DMS114 treated with DMSO at 0.1 percent for 48 hours (cell line): ENCODE results near the gene ADNP2.

Source experiments
- DNase-seq: peaks from one replicate; lab custom pipeline; 2025; ENCODE audit not compliant: unreplicated experiment; lab: John Stamatoyannopoulos, UW

ADNP2 gene

DNA sequence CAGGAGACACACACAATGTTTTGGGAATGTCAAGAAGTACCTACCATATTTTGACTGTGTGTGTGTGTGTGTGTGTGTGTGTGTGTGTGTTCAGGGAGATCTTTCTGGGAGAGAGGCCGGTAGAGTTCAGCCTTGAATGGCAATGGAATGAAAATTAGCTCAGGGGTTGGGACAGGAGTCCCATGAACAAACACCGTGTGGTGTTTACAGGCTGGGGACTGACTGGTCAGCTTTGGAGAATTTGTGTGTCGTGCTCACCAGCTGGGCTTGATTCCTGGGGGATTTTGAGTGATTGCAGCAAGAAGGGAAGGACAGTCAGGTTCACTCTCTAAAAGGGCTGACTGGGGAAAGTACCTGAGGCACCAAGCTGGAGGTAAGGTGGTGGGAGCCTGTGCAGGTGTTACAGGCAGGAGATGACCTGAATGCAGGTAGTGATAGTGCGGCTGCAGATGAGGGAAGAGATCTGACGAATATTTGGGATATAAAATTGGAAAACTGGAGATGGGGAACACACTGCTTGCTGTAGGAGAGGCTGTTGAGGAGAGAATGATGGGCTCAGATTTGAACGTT lies 2.5 kb upstream of the ADNP2 start:
- no peak for DNase-seq

DNA sequence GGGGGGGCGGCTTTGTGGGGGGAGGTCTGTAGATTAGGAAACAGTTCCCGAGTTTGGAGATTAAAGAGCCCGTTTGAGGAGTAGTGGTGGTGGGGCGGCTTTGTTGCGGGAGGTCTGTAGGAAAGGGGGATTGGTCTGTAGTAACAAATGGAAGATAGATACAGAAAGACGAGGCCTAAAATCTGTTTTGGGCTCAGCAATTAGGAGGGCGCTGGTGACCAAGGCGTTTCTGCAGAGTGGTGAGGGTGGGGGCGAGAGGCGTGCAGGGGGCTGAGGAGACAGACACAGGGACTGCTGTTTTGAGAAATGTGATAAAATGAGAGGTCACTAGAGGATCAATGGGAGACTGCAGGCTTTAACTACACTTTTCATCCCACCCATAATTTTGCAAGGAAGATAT lies 1.6 kb upstream of the ADNP2 start:
- no peak for DNase-seq

DNA sequence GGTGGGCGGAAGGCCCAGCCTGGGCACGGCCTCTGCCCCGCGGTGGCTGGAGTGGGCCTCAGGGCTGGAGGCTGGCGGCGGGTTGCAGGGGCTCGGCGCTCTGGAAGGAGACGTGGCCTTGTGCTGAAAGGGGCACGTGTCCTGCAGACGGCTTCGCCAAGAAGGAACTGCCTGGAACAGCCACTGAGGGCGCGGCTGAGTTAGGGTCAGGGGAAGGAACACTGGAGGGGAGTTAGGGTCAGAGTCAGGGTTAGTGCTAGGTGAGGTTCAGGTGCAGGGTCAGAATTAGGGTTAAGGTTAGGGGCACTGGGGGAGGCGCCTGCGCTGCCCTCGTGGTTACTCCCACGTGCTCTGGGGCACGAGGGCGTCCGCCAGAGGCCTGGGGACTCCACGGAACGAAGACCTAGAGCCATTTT lies 933 bp upstream of the ADNP2 start:
- no peak for DNase-seq

DNA sequence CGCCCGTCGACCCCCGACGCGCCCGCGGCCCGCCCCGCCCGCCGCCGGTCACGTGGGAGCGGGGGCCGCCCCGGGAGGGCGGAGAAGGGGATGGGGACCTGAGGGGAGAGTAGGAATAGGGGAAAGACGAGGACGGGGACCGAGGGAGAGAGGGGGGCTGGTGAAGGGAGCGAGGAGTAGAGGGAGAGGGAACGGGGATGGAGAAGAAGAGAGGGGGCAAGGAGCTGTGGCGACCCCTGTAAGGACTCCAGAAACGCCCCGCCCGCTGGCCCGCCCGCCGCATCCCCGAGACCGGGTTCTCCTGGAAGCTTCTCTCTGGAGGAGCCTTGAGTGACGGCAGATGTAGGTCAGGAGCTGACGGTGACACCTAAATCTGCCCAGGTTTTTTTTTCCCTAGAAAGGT lies 615 bp downstream of the ADNP2 start:
- DNase-seq, result no peak

DNA sequence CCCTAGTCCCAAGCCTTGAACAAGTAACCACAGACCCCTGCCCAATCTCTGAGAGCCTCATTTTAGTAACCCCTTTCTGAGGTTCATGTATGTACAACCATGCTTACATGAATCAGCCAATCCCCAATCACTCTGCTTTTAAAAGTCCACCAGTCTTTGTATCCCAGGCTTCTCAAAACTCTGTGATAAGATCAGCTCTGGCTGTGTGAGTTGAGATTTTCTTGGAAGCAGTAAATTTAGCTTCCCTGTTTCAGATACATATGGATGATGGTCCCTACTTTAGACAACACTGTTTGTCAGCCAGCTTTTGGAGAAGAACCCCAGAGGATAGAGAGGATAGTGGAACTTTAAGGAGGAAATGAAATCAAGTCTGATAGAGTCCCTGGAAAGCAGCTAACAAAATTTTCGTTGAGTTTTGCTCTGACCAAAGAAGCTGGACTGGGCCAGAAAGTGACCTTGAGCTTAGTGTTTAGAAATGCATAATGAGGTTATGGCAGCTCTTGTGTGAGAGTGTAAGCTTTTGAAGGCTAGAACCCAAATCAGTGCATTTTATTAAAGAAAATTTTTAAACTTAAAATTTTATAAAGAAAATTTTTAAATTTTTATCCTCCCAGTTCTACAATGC lies 3.7 kb downstream of the ADNP2 start:
- no peak for DNase-seq

DNA sequence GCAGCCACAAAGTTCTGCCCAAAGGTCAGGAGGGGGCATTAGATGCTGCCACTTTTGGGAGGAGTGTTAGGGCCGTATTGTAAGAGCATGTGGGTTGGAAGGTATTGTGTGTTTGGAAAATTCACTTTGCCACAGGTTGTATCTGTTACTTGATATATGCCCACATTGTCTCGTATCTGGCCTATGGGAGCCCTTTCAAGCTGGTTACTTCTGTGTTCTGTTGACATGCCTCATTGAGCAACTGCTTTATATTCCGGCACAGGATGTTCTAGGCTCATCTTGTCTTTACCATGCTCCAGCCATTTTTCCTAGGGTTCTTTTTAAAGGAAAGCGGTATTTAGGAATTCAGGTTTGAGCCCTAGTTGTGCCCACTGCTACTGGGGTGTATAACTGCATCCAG lies 6.0 kb downstream of the ADNP2 start:
- DNase-seq, result no peak

DNA sequence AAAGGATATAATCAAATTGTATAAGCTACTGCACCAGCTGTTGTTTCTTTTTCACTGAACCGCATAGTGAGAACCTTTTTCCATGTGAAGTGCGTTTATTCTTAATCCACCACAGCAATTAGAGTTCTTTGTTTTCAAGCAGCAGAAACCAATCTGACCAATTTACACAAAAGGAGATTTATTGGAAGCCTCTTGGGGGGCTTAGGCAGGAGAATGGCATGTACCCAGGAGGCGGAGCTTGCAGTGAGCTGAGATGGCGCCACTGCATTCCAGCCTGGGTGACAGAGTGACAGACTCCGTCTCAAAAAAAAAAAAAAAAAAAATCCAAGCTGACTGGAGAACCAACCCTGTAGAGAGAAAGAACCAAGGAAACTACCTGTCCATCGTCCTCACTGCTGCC lies 10.0 kb downstream of the ADNP2 start:
- no peak for DNase-seq

DNA sequence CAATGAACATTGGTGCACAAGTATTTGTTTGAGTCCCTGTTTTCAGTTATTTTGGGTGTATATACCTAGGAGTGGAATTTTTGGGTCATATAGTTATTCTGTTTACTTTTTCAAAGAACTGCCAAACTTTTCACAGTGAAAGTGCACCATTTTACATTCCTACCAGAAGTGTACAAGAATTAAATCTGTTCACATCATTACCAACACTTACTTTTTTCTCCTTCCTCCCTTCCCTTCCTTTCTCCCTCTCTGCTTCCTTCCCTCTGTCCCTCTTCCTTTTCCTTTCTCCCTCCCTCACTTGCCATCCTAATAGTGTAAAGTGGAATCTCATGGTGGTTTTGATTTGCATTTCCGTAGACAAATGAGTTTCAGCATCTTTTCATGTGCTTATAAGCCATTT lies 11.9 kb downstream of the ADNP2 start:
- DNase-seq, result no peak

DNA sequence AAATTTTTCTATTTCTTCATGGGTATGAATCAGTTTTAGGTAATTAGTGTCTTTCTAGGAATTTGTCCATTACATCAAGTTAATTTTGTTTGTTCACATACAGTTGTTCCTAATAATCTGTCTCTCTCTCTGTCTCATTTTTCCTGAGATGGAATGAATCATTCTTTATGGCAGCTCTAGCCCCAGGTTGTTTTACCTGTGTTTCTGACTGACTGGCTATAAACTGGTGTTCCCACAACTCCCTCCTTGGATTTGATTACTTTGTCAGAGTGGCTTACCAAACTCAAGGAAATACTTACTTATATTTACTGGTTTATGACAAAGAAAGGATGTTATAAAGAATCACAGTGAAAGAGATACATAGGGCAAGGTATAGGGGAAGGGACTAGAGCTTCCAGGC lies 15.1 kb downstream of the ADNP2 start:
- no peak for DNase-seq

DNA sequence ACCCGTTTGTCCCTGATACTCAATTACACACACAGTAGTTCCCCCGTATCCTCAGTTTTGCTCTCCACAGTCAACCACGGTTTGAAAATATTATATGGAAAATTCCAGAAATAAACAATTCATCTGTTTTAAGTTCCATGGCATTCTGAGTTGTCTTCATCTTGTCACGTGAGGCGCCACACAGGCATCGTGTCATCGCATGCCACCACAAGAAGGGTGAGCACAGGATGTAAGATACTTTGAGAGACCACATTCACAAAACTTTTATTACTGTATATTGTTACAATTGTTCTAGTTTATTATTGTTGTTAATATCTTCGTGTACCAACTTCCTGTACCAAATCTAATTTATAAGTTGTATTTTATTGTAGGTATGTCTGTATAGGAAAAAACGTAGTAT lies 17.7 kb downstream of the ADNP2 start:
- DNase-seq, result no peak

DNA sequence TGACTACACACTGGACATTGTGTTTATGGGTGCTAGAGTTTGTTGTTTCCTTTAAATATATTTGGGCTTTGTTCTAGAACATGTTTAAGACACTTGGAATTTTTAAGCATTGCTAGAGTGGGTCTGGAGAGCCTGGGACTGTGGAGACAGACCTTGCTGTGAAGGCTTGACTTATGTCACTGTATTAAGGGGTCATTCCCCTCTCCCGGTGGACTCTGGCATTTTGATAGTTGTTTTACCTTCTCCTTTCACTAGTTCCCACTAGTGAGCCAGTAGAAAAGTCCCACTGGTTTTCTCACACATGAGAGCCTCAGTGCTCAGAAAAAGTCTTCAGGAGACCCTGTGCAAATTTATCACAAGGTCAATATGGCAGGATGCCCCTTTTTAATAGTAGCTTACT lies 18.6 kb downstream of the ADNP2 start:
- no peak for DNase-seq

DNA sequence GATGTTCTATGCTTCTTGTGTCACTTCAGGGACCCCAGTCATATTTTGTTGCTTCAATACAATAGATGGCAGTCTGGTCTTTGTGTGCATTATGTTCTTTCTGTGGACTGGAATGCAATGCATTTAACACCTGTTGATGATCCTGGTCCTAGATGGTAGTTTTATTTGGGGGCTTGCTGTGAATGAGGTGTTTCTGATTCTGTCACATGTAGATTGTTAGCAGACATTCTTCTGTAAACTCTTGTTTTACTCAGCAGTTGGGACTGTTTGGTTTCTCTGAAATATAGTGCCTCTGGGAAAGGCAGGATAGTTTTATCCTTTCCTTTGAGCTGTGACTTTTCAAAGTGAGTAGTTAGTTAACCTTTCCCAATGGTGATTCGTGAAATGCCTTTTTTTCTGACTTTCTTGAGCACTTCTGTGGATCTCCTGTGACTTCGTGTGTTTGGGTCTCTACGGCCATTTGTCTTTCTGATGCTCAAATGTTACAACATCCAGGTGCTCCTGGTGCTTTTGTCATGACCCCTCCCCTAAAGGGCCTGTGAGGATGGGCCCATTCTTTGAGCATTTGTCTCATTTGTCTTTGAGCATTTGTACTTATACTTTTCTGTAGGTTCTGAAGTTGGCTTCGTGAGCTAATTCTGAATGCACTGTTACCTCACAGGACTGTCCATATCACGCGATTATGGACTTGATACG lies 20.8 kb downstream of the ADNP2 start:
- no peak for DNase-seq

DNA sequence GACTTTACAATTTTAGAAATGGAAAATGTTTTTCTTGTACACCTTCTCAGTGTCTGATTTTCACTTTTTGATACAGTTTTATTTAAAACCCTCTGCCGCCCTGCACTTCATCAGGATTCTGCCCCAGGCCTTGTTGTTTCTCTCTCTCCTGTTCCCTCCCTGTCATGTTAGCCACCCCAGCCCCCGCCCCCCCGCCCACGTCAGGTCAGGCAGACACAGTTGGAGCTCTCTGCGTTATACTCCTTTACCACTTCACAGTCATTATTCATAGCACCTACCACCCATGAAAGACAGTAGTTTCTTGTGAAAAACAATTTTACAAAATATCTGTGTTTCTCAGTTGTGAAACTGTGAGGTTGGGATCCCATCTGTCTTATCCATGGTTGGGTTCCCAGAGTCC lies 21.5 kb downstream of the ADNP2 start:
- DNase-seq, result no peak

DNA sequence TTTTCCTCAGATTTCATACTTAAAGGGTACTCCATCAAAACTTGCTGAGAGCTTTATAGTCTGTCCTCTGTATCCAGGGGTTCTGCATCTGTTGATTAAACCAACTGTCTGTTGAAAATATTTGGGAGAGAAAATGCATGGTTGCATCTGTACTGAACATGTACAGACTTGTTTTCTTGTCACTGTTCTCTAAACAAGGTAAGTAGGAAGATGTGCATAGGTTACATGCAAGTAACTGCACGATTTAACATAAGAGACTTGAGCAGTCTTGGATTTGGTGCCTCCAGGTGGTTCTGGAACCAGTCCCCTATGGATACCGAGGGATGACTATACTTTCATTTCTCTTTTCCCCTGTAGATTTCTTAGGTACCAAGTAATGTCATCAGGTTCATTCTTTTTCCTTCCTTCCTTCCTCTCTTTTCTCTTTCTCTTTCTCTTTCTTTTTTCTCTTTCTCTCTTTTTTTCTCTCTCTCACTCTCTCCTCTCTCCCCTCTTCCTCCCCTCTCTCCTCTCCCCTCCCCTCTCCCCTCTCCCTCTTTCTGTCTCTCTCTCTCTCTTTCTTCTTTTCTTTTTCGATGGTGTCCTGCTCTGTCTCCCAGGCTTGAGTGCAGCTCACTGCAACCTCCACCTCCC lies 23.2 kb downstream of the ADNP2 start:
- no peak for DNase-seq

DNA sequence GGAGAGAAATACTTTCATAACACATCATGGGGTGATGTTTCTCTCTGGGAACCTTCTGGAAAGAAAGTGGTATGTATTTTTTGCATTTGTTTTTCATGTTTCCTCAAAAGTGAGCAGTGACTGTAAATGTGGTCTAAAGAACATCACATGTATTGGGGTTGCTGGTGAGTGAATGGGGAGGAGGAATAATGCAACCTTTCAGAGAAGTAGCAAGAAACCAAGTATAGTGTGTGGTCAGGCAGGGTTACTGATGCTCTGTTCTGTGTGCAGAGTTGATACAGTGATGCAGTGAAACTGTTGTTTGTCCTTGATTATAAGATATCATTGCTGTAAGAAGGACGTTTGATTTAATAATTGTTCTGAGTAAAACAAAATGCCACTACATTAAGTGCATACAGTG lies 24.1 kb downstream of the ADNP2 start:
- no peak for DNase-seq

DNA sequence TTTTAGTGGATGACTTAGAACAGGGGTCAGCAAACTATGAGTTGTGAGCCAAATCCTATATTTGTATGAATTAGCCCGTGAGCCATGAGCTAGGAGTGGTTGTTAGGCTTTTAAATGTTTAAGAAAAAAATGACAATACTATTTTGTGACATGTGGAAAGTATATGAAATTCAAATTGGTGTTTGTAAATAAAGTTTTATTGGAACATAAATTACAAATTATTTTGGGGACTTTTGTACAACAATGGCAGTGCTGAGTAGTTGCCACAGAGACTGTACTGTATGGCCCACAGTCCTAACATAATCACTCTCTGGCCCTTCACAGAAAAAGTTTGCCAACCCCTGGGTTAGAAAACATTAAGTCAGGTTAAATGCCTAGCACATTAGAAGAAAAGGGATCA lies 26.1 kb downstream of the ADNP2 start:
- no peak for DNase-seq

DNA sequence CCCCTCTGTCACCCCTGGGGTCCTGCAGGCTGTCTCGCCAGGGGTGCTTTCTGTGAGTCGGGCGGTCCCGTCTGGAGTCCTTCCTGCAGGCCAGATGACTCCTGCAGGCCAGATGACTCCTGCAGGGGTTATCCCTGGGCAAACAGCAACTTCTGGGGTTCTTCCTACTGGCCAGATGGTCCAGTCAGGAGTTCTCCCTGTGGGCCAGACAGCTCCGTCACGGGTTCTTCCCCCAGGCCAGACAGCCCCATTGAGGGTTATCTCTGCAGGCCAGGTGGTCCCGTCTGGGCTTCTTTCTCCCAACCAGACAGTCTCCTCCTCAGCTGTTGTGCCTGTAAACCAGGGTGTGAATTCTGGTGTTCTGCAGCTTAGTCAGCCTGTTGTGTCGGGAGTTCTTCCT lies 27.6 kb downstream of the ADNP2 start:
- DNase-seq, result no peak

DNA sequence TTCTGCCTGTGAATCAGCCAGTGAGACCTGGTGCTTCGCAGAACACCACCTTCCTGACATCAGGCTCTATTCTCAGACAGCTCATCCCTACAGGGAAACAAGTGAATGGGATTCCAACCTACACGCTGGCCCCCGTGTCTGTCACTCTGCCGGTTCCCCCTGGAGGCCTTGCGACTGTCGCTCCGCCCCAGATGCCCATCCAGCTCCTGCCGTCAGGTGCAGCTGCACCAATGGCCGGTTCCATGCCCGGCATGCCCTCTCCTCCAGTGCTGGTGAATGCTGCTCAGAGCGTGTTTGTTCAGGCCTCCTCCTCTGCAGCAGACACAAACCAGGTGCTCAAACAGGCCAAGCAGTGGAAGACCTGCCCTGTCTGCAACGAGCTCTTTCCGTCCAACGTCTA lies 28.1 kb downstream of the ADNP2 start:
- no peak for DNase-seq

DNA sequence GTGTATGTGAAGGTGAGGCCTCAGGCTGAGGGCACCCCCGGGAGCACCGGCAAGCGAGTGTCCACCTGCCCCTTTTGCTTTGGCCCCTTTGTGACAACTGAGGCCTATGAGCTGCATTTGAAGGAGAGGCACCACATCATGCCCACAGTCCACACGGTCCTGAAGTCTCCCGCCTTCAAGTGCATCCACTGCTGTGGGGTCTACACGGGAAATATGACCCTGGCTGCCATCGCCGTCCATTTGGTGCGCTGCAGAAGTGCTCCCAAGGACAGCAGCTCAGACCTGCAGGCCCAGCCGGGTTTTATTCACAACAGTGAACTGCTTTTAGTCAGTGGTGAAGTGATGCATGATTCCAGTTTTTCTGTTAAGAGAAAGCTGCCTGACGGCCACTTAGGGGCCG lies 28.9 kb downstream of the ADNP2 start:
- no peak for DNase-seq

DNA sequence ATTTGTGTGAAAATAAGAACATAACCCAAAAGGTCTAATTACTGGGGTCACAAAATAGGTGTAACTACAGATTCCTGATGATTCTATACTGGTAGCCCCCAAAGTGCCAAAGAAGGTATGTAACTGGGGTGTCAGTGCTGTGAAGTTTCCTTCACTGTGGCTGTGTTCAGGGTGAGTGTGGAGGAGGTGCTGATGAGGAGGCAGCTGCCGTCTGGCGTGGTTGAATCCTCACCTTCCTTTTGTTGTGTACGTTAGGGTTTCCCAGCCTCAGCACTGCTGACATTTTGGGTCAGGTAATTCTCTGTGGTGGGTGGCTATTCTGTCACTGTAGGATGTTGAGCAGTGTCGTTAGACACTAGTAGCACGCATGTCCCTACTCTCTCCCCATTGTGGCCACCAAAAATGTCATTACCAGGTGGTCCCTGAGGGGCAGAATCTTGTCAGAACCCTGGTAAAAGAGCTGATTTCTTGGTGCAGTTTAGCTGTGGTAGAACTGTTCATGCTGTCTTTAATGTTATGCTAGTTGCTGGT lies 31.5 kb downstream of the ADNP2 start:
- DNase-seq, result no peak

DNA sequence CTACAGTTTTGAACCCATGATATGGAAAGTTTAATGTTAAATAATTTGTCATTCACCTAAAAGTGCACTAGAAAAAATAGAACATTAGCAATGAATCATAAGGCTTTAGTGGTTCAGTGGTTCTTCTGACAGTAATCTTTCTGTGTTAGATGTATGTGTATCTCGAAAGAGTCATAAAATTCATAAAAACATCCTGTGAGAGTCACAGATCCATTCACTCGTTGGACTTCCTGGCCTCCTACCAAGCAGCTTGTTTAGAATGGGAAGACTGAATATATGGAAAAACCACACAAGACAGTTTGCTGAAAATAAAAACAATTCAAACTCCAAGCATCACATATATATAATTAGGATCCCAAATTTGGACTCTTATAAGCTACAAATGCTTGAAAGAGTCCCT lies 34.8 kb downstream of the ADNP2 start:
- DNase-seq, result no peak

DNA sequence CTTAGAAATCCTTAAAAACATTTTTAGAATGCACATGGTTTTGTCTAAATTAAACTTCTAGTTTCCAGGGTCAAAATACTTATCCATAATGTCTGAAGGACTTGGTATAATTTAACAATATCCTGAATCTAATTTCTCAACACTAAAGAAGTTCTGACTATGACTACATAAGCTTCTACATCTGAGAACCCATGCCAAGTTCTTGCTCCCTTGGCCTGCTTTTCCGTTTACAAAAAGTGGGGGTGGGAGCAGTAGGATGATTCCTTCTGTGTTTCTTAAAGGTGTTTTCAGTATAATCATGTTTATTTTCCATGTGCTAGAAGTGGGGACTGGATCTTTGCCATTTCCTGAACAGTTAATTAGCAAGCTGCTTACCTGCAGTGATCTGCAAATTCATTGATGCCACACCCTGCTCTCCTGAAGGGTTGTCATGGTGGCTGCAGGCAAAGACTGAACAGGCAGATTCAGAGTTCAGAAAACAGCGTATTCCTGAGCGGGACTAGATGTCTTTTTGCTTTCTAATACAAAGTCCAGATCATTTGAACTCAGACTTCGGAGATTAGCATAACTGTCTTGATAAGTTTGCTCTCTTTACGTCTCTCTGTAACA lies 36.2 kb downstream of the ADNP2 start:
- DNase-seq, result no peak
